Mucosa of stomach (tissue), 1 donor: Measurements from ENCODE around the gene METTL23.
"Not testable (repeated sequence)": the region's sequence is repeated elsewhere in the genome, so short reads cannot be mapped to it uniquely, and the experiment has no call there.

ENCODE experiments used
- H3K27me3 ChIP-seq: one replicate; pipeline ENCODE4 v1.7.0; 2013; ENCODE audit warnings: mild to moderate bottlenecking, low read length; ENCODE audit not compliant: control insufficient read depth, insufficient read depth
- H3K36me3 ChIP-seq: one replicate; pipeline ENCODE4 v1.7.0; 2013; ENCODE audit warnings: low read length; ENCODE audit not compliant: control insufficient read depth, insufficient read depth
- H3K4me1 ChIP-seq: one replicate; pipeline ENCODE4 v1.7.0; 2013; ENCODE audit warnings: mild to moderate bottlenecking, low read length; ENCODE audit not compliant: control insufficient read depth, insufficient read depth
- H3K4me3 ChIP-seq: one replicate; pipeline ENCODE4 v1.7.0; 2013; ENCODE audit warnings: low read length
- H3K9ac ChIP-seq: one replicate; pipeline ENCODE4 v1.7.0; 2013; ENCODE audit warnings: mild to moderate bottlenecking, low read length, moderate library complexity
- H3K9me3 ChIP-seq: one replicate; pipeline ENCODE4 v1.7.0; 2013; ENCODE audit warnings: mild to moderate bottlenecking, low read length, moderate library complexity; ENCODE audit not compliant: control insufficient read depth
- donor health status: Pancreatic carcinoma.

METTL23 gene

DNA sequence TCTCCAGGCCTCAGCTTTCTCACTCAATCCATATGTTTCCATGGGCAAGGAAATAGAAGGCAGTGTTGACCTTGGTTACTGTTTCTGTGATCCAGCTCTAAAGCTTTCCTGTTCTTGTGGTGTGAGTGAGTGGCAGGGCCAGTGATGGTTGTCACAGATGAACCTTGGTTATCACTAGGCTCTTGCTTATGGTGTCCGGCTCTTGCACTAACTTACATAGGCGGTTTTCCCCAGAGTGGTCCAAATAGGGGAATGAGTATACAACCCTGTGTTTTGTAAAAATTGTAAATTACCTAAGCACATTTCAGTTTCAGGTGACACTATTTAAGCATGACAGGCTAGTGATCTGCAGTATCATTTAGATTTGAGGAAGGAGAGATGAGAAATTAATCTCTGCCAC lies 18.1 kb downstream of the METTL23 start:
- Histone ChIP-seq H3K27me3 (no peaks in the 10 kb centered on the region), H3K36me3 (peaks cover 4% of the 10 kb centered on the region), H3K4me3 (no peak overlapping the region), H3K9ac (no peak overlapping the region), H3K4me1 (no peaks in the 10 kb centered on the region), H3K9me3 (no peaks in the 10 kb centered on the region)

DNA sequence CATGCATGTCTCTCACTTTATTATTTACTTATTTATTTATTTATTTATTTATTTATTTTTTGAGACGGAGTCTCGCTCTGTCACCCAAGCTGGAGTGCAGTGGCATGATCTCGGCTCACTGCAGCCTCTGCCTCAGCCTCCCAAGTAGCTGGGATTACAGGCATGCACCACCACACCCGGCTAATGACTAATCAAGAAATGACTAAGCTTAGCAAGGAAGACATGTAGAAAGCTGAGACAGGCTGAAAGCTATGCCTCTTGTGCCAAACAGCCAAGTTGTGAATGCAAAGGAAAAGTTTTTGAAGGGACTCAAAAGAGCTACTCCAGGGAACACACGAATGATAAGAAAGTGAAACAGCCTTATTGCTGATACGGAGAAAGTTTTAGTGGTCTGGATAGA lies 19.1 kb downstream of the METTL23 start:
- H3K4me1 ChIP-seq, H3K4me3 ChIP-seq, H3K27me3 ChIP-seq, H3K36me3 ChIP-seq, H3K9me3 ChIP-seq, H3K9ac ChIP-seq: not testable (repeated sequence)

GRCh38 chr17:76747716-76748363 lies 21.2 kb downstream of the METTL23 start:
- Histone ChIP-seq H3K4me3 (no peak overlapping the region), H3K9ac (no peak overlapping the region), H3K36me3 (peaks cover 4% of the 10 kb centered on the region), H3K9me3 (no peaks in the 10 kb centered on the region), H3K27me3 (no peaks in the 10 kb centered on the region), H3K4me1 (no peaks in the 10 kb centered on the region)

GRCh38 chr17:76748657-76749056 lies 22.0 kb downstream of the METTL23 start:
- no peaks in the 10 kb centered on the region for H3K4me1 ChIP-seq
- no peak overlapping the region for H3K4me3 ChIP-seq
- H3K27me3 ChIP-seq, result no peaks in the 10 kb centered on the region
- peaks cover 4% of the 10 kb centered on the region for H3K36me3 ChIP-seq
- H3K9me3 ChIP-seq, result no peaks in the 10 kb centered on the region
- no peak overlapping the region for H3K9ac ChIP-seq

GRCh38 chr17:76751416-76751993 lies 24.9 kb downstream of the METTL23 start:
- no peak overlapping the region for H3K4me3 ChIP-seq
- H3K36me3 ChIP-seq, result no peaks in the 10 kb centered on the region
- H3K9ac ChIP-seq, result no peak overlapping the region
- no peaks in the 10 kb centered on the region for H3K4me1 ChIP-seq
- no peaks in the 10 kb centered on the region for H3K27me3 ChIP-seq
- H3K9me3 ChIP-seq, result no peaks in the 10 kb centered on the region

DNA sequence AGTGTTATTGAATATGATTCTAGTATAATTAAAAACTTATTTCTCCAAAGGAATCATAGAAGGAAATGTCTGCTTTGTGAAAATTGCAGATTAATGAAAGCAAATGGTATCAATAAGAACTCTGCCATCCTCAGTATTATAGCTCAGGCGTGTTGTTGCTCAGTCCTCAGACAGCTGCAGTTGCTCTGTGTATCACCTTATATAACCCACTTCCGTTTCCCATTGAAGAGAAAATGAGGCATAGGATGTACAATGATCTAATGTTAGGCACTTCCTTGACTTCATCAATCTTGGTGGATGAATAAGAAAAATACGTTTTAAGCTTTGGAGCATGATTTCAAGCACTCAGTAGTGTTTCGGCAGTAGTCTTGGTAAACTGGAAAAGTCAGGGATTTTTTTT lies 25.4 kb downstream of the METTL23 start:
- Histone ChIP-seq H3K4me3 (no peak overlapping the region), H3K4me1 (no peaks in the 10 kb centered on the region), H3K36me3 (no peaks in the 10 kb centered on the region), H3K9ac (no peak overlapping the region), H3K27me3 (no peaks in the 10 kb centered on the region), H3K9me3 (no peaks in the 10 kb centered on the region)

- H3K9me3 ChIP-seq, result no peaks in the 10 kb centered on the region
- no peaks in the 10 kb centered on the region for H3K4me1 ChIP-seq
- no peaks in the 10 kb centered on the region for H3K36me3 ChIP-seq
- no peaks in the 10 kb centered on the region for H3K27me3 ChIP-seq
- H3K9ac ChIP-seq, result peak overlapping the region; percentile 29
- H3K4me3 ChIP-seq, result no peak overlapping the region
Measured at GRCh38 chr17:76753061-76753961, 26.7 kb downstream of the METTL23 start.

DNA sequence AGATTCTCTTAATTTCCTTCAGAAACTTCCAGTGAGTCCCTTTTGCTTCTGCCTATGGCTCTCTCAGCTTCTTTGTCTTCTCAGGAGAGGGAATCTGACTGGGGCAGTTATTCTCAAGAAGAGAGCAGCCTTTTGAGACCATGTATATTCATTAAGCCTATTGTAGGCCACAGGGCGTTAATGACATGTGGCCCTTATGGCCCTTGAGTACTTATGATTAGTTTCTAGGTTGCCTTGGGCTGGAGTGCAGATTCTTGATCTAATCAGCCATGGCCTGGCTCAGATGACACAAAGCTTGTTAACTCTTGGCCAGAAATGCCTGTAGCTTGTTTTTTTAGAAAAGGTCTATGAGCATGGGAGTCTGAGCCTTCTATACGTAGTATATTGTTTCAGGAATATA lies 28.6 kb downstream of the METTL23 start:
- no peaks in the 10 kb centered on the region for H3K27me3 ChIP-seq
- H3K4me1 ChIP-seq, result no peaks in the 10 kb centered on the region
- no peak overlapping the region for H3K9ac ChIP-seq
- no peaks in the 10 kb centered on the region for H3K9me3 ChIP-seq
- H3K4me3 ChIP-seq, result no peak overlapping the region
- no peaks in the 10 kb centered on the region for H3K36me3 ChIP-seq

- Histone ChIP-seq H3K27me3 (no peaks in the 10 kb centered on the region), H3K9me3 (no peaks in the 10 kb centered on the region), H3K9ac (no peak overlapping the region), H3K4me1 (no peaks in the 10 kb centered on the region), H3K4me3 (no peak overlapping the region), H3K36me3 (no peaks in the 10 kb centered on the region)
Measured at GRCh38 chr17:76757256-76757655, 30.6 kb downstream of the METTL23 start.

DNA sequence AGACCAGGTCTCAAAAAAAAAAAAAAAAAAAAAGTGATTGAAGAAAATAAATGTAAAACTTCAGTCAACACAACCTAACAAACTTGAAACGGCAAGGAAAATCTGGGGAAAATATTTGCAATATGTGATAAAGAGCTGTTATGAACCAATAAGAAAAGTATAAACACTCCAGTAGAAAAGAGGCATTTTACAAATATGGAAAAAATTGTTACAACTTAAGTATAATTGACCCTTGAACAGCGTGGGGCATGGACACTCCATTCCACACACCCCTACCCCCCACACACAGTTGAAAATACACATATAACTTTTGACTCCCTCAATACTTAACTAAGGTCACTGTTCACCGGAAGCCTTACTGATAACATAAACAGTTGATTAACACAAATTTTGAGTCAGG lies 31.9 kb downstream of the METTL23 start:
- no peak overlapping the region for H3K9ac ChIP-seq
- no peaks in the 10 kb centered on the region for H3K36me3 ChIP-seq
- no peaks in the 10 kb centered on the region for H3K9me3 ChIP-seq
- H3K27me3 ChIP-seq, result no peaks in the 10 kb centered on the region
- no peak overlapping the region for H3K4me3 ChIP-seq
- no peaks in the 10 kb centered on the region for H3K4me1 ChIP-seq

DNA sequence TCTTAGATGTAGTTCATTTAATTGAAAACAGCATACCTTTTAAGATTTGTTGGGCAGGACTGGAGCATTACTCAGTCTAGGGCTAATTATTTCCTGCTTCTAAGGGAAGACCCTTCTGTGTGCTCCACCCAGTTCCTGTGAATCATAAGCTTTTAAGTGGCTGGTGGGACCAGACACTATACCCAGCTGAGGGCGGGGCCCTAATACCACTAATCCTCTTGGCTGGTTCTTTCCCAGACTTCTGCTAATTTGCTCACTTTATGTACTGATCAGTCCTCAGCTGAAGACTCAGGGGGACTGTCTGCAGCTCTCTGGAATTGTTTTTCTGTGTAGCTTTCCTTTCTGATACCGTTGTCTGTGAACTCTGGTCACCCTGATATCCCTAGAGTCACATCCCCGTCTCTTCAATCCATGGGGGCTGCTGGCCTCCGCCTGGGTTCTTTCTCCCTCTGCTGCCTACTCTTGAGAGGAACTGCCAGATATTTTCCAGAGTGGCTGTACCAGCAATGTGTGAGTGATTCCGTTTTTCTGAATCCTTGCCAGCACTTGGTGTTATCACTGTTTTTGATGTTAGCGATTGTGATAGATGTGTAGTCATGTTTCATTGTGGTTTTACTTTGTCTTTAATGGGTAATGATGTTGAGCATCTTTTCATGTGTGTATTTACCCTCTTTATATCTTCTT lies 46.3 kb downstream of the METTL23 start:
- Histone ChIP-seq H3K4me3 (no peak overlapping the region), H3K9me3 (no peaks in the 10 kb centered on the region), H3K9ac (no peak overlapping the region), H3K4me1 (peaks cover 3% of the 10 kb centered on the region), H3K36me3 (peaks cover 4% of the 10 kb centered on the region), H3K27me3 (no peaks in the 10 kb centered on the region)
